ENCODE data around the gene STXBP5.

STXBP5 gene

GRCh38 chr6:147257760-147258159 lies 53.5 kb downstream of the STXBP5 start:
- no peaks in the 10 kb centered on the region for H3K27me3 ChIP-seq (ENCODE audit: low read depth, low read length)
- no peaks in the 10 kb centered on the region for H3K36me3 ChIP-seq (replicated peaks; ENCODE audit: low read depth, low read length)
- no peaks in the 10 kb centered on the region for H3K79me2 ChIP-seq (ENCODE audit: low read length)
- H3K4me1 ChIP-seq (ENCODE audit: low read length): no peaks in the 10 kb centered on the region
- no peak overlapping the region for H2AFZ ChIP-seq (ENCODE audit: low read depth, low read length)
- no peak overlapping the region for H3K4me3 ChIP-seq (ENCODE audit: low read length)
- H4K20me1 ChIP-seq (ENCODE audit: insufficient read depth, low read length): no peaks in the 10 kb centered on the region
- no peak overlapping the region for H3K9ac ChIP-seq (ENCODE audit: low read length)
- TF ChIP-seq, protein P1, sequence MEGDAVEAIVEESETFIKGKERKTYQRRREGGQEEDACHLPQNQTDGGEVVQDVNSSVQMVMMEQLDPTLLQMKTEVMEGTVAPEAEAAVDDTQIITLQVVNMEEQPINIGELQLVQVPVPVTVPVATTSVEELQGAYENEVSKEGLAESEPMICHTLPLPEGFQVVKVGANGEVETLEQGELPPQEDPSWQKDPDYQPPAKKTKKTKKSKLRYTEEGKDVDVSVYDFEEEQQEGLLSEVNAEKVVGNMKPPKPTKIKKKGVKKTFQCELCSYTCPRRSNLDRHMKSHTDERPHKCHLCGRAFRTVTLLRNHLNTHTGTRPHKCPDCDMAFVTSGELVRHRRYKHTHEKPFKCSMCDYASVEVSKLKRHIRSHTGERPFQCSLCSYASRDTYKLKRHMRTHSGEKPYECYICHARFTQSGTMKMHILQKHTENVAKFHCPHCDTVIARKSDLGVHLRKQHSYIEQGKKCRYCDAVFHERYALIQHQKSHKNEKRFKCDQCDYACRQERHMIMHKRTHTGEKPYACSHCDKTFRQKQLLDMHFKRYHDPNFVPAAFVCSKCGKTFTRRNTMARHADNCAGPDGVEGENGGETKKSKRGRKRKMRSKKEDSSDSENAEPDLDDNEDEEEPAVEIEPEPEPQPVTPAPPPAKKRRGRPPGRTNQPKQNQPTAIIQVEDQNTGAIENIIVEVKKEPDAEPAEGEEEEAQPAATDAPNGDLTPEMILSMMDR (IDR thresholded peaks at IDR 0.05; ENCODE audit: low read depth, low read length): no peak
- TF ChIP-seq EZH2phosphoT487 (IDR thresholded peaks at IDR 0.05; ENCODE audit: low read depth): no peak
- H3K4me2 ChIP-seq (ENCODE audit: low read length): no peak overlapping the region
- H3K27ac ChIP-seq (ENCODE audit: low read length): no peak overlapping the region
- H3K9me3 ChIP-seq (ENCODE audit: insufficient read depth, low read length): no peaks in the 10 kb centered on the region

DNA sequence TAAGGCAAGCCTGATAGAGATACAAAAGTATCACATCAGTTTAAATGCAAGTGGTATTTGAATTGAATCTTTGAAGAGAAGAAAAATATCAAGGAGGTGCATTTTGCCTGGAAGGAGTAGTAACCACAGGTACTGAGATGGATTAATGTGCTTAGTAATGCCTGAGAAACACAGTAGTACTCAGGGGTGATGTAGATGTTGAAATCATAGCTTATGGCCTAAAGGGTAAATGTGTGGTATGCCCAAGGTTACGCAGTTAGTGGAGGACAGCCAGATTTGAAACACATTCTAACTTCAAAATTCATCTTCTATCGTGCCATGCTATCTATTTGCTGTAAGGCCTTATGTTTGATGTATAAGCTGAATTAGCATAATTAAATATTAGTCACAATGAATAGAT lies 55.9 kb downstream of the STXBP5 start:
- Histone ChIP-seq H3K27ac (ENCODE audit: low read length) (no peak overlapping the region), H4K20me1 (ENCODE audit: insufficient read depth, low read length) (no peaks in the 10 kb centered on the region), H2AFZ (ENCODE audit: low read depth, low read length) (no peak overlapping the region), H3K79me2 (ENCODE audit: low read length) (no peaks in the 10 kb centered on the region), H3K9me3 (ENCODE audit: insufficient read depth, low read length) (no peaks in the 10 kb centered on the region), H3K4me3 (ENCODE audit: low read length) (no peak overlapping the region), H3K27me3 (ENCODE audit: low read depth, low read length) (no peaks in the 10 kb centered on the region), H3K4me1 (ENCODE audit: low read length) (no peaks in the 10 kb centered on the region), H3K36me3 (replicated peaks; ENCODE audit: low read depth, low read length) (no peaks in the 10 kb centered on the region), H3K4me2 (ENCODE audit: low read length) (no peak overlapping the region), H3K9ac (ENCODE audit: low read length) (no peak overlapping the region)
- TF ChIP-seq EZH2phosphoT487 (IDR thresholded peaks at IDR 0.05; ENCODE audit: low read depth): no peak
- TF ChIP-seq, protein P1 (IDR thresholded peaks at IDR 0.05; ENCODE audit: low read depth, low read length): no peak

DNA sequence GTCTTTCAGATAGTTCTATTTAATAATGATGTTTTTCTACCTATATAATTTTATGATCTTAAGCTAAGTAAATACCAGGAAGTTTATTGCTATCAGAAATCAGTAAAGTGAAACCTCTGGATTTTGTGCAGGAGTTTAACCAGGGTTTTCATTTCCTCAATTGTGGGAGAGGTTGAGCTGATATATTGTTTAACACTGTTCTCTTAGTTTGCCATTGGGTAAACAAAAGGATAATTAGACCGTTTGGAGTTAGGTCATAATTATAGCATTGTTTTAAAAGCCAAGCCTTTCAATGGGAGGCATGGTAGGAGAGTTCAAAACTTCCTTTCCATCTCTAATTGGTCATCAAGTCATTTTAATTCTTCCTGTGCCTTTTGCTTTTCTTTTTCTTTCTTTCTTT lies 58.7 kb downstream of the STXBP5 start:
- Histone ChIP-seq H3K27me3 (ENCODE audit: low read depth, low read length) (no peaks in the 10 kb centered on the region), H3K4me1 (ENCODE audit: low read length) (no peaks in the 10 kb centered on the region), H3K9me3 (ENCODE audit: insufficient read depth, low read length) (no peaks in the 10 kb centered on the region), H4K20me1 (ENCODE audit: insufficient read depth, low read length) (no peaks in the 10 kb centered on the region), H3K36me3 (replicated peaks; ENCODE audit: low read depth, low read length) (no peaks in the 10 kb centered on the region), H2AFZ (ENCODE audit: low read depth, low read length) (no peak overlapping the region), H3K27ac (ENCODE audit: low read length) (no peak overlapping the region), H3K79me2 (ENCODE audit: low read length) (no peaks in the 10 kb centered on the region), H3K4me3 (ENCODE audit: low read length) (no peak overlapping the region), H3K9ac (ENCODE audit: low read length) (no peak overlapping the region), H3K4me2 (ENCODE audit: low read length) (no peak overlapping the region)
- TF ChIP-seq, protein P1 (IDR thresholded peaks at IDR 0.05; ENCODE audit: low read depth, low read length): no peak
- TF ChIP-seq EZH2phosphoT487 (IDR thresholded peaks at IDR 0.05; ENCODE audit: low read depth): no peak

DNA sequence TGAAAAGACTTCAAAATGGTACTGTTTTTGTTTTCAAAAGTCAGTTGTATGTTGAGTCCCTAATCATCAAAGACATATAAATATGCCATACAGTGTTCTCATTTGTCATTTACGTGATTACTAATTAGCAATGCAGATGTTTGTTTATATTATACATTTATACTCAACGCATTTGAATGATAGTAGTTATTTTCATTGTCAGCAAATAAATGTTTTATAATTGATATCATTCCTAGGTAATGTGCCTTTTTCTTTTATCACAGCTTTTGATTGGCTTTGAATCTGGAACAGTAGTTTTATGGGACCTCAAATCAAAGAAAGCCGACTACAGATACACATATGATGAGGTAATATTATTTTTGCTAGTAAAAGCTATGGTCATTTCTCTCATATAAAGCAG lies 62.6 kb downstream of the STXBP5 start:
- TF ChIP-seq, protein P1 (IDR thresholded peaks at IDR 0.05; ENCODE audit: low read depth, low read length): no peak
- no peak for TF ChIP-seq EZH2phosphoT487 (IDR thresholded peaks at IDR 0.05; ENCODE audit: low read depth)
- Histone ChIP-seq H2AFZ (ENCODE audit: low read depth, low read length) (no peak overlapping the region), H3K4me3 (ENCODE audit: low read length) (no peak overlapping the region), H3K9me3 (ENCODE audit: insufficient read depth, low read length) (no peaks in the 10 kb centered on the region), H3K4me2 (ENCODE audit: low read length) (no peak overlapping the region), H3K9ac (ENCODE audit: low read length) (no peak overlapping the region), H3K27me3 (ENCODE audit: low read depth, low read length) (no peaks in the 10 kb centered on the region), H3K4me1 (ENCODE audit: low read length) (no peaks in the 10 kb centered on the region), H3K36me3 (replicated peaks; ENCODE audit: low read depth, low read length) (no peaks in the 10 kb centered on the region), H4K20me1 (ENCODE audit: insufficient read depth, low read length) (no peaks in the 10 kb centered on the region), H3K27ac (ENCODE audit: low read length) (no peak overlapping the region), H3K79me2 (ENCODE audit: low read length) (no peaks in the 10 kb centered on the region)
